Activated naive CD8-positive, alpha-beta T cell (primary cell): ENCODE measurements around the gene ITGA1.

Experiments
- H3K27ac Mint-ChIP-seq: one replicate; pipeline ENCODE4 v1.8.0; 2021; ENCODE audit warnings: mixed read lengths
- H3K27me3 Mint-ChIP-seq: one replicate; pipeline ENCODE4 v1.8.0; 2021; ENCODE audit warnings: mixed read lengths
- H3K36me3 Mint-ChIP-seq: one replicate; pipeline ENCODE4 v1.8.0; 2021; ENCODE audit warnings: mixed read lengths
- H3K4me1 Mint-ChIP-seq: one replicate; pipeline ENCODE4 v1.8.0; 2021; ENCODE audit warnings: low read depth, mixed read lengths
- H3K4me3 Mint-ChIP-seq: one replicate; pipeline ENCODE4 v1.8.0; 2021; ENCODE audit warnings: mild to moderate bottlenecking, mixed read lengths
- H3K9me3 Mint-ChIP-seq: one replicate; pipeline ENCODE4 v1.8.0; 2021; ENCODE audit warnings: low read depth, mixed read lengths

Gene ITGA1

GRCh38 chr5:52760695-52761366 lies 26.9 kb upstream of the ITGA1 start:
- no peak overlapping the region for H3K4me3 Mint-ChIP-seq

GRCh38 chr5:52767217-52767743 lies 20.4 kb upstream of the ITGA1 start:
- Mint-ChIP-seq H3K36me3 (peaks cover 2% of the 10 kb centered on the region), H3K4me3 (no peak overlapping the region), H3K27ac (no peak overlapping the region), H3K27me3 (no peaks in the 10 kb centered on the region), H3K4me1 (peaks cover 32% of the 10 kb centered on the region), H3K9me3 (peaks cover 4% of the 10 kb centered on the region)

More at GRCh38 chr5:52760695-52761366, 26.9 kb upstream of the ITGA1 start:
- peaks cover 26% of the 10 kb centered on the region for H3K4me1 Mint-ChIP-seq
- peak overlapping the region; percentile 18 for H3K27ac Mint-ChIP-seq
- H3K36me3 Mint-ChIP-seq, result peaks cover 10% of the 10 kb centered on the region
- H3K27me3 Mint-ChIP-seq, result no peaks in the 10 kb centered on the region
- H3K9me3 Mint-ChIP-seq, result peaks cover 9% of the 10 kb centered on the region

- Mint-ChIP-seq H3K27ac (no peak overlapping the region), H3K9me3 (peaks cover 4% of the 10 kb centered on the region), H3K36me3 (peaks cover 2% of the 10 kb centered on the region), H3K4me1 (peaks cover 39% of the 10 kb centered on the region), H3K4me3 (no peak overlapping the region), H3K27me3 (no peaks in the 10 kb centered on the region)
Observed at GRCh38 chr5:52767766-52768480, 19.8 kb upstream of the ITGA1 start.

- Mint-ChIP-seq H3K27me3 (no peaks in the 10 kb centered on the region), H3K9me3 (no peaks in the 10 kb centered on the region), H3K36me3 (peaks cover 2% of the 10 kb centered on the region), H3K27ac (no peak overlapping the region), H3K4me1 (peaks cover 46% of the 10 kb centered on the region), H3K4me3 (no peak overlapping the region)
Observed at GRCh38 chr5:52769061-52769460, 18.7 kb upstream of the ITGA1 start.

GRCh38 chr5:52770287-52770939 lies 17.3 kb upstream of the ITGA1 start:
- Mint-ChIP-seq H3K27ac (no peak overlapping the region), H3K4me1 (peaks cover 56% of the 10 kb centered on the region), H3K9me3 (no peaks in the 10 kb centered on the region)

GRCh38 chr5:52771343-52772039 lies 16.2 kb upstream of the ITGA1 start:
- Mint-ChIP-seq H3K27me3 (no peaks in the 10 kb centered on the region), H3K27ac (peak overlapping the region; percentile 92), H3K4me3 (peak overlapping the region; percentile 67), H3K4me1 (peaks cover 67% of the 10 kb centered on the region), H3K9me3 (no peaks in the 10 kb centered on the region), H3K36me3 (peaks cover 2% of the 10 kb centered on the region)

More at GRCh38 chr5:52770287-52770939, 17.3 kb upstream of the ITGA1 start:
- peaks cover 2% of the 10 kb centered on the region for H3K36me3 Mint-ChIP-seq
- H3K4me3 Mint-ChIP-seq, result no peak overlapping the region
- H3K27me3 Mint-ChIP-seq, result no peaks in the 10 kb centered on the region

- Mint-ChIP-seq H3K27ac (peak overlapping the region; percentile 54), H3K27me3 (no peaks in the 10 kb centered on the region), H3K4me1 (peaks cover 67% of the 10 kb centered on the region), H3K4me3 (peak overlapping the region; percentile 12), H3K9me3 (no peaks in the 10 kb centered on the region), H3K36me3 (peaks cover 2% of the 10 kb centered on the region)
Observed at GRCh38 chr5:52772668-52773067, 15.0 kb upstream of the ITGA1 start.

- Mint-ChIP-seq H3K4me3 (no peak overlapping the region), H3K27ac (no peak overlapping the region), H3K9me3 (no peaks in the 10 kb centered on the region), H3K4me1 (peaks cover 62% of the 10 kb centered on the region), H3K27me3 (no peaks in the 10 kb centered on the region), H3K36me3 (peaks cover 2% of the 10 kb centered on the region)
Observed at GRCh38 chr5:52773342-52773741, 14.4 kb upstream of the ITGA1 start.

GRCh38 chr5:52774005-52774410 lies 13.7 kb upstream of the ITGA1 start:
- Mint-ChIP-seq H3K36me3 (peaks cover 2% of the 10 kb centered on the region), H3K9me3 (no peaks in the 10 kb centered on the region), H3K27ac (peak overlapping the region; percentile 72), H3K4me3 (peak overlapping the region; percentile 27), H3K27me3 (no peaks in the 10 kb centered on the region), H3K4me1 (peaks cover 62% of the 10 kb centered on the region)

- peaks cover 53% of the 10 kb centered on the region for H3K4me1 Mint-ChIP-seq
- H3K36me3 Mint-ChIP-seq, result peaks cover 2% of the 10 kb centered on the region
- no peaks in the 10 kb centered on the region for H3K9me3 Mint-ChIP-seq
- H3K27ac Mint-ChIP-seq, result peak overlapping the region; percentile 89
- H3K27me3 Mint-ChIP-seq, result no peaks in the 10 kb centered on the region
- H3K4me3 Mint-ChIP-seq, result peak overlapping the region; percentile 58
Observed at GRCh38 chr5:52776116-52776515, 11.6 kb upstream of the ITGA1 start.

- peaks cover 2% of the 10 kb centered on the region for H3K36me3 Mint-ChIP-seq
- peaks cover 43% of the 10 kb centered on the region for H3K4me1 Mint-ChIP-seq
- no peaks in the 10 kb centered on the region for H3K9me3 Mint-ChIP-seq
- H3K4me3 Mint-ChIP-seq, result no peak overlapping the region
- H3K27me3 Mint-ChIP-seq, result no peaks in the 10 kb centered on the region
- no peak overlapping the region for H3K27ac Mint-ChIP-seq
Observed at GRCh38 chr5:52777186-52777585, 10.5 kb upstream of the ITGA1 start.

GRCh38 chr5:52778781-52779180 lies 8.9 kb upstream of the ITGA1 start:
- no peak overlapping the region for H3K4me3 Mint-ChIP-seq
- H3K36me3 Mint-ChIP-seq, result peaks cover 2% of the 10 kb centered on the region
- no peak overlapping the region for H3K27ac Mint-ChIP-seq
- peaks cover 34% of the 10 kb centered on the region for H3K4me1 Mint-ChIP-seq
- no peaks in the 10 kb centered on the region for H3K9me3 Mint-ChIP-seq
- H3K27me3 Mint-ChIP-seq, result no peaks in the 10 kb centered on the region

- Mint-ChIP-seq H3K4me3 (no peak overlapping the region), H3K4me1 (peaks cover 29% of the 10 kb centered on the region), H3K36me3 (peaks cover 1% of the 10 kb centered on the region), H3K27me3 (no peaks in the 10 kb centered on the region), H3K27ac (no peak overlapping the region), H3K9me3 (no peaks in the 10 kb centered on the region)
Observed at GRCh38 chr5:52779213-52779612, 8.5 kb upstream of the ITGA1 start.

- Mint-ChIP-seq H3K27me3 (no peaks in the 10 kb centered on the region), H3K27ac (no peak overlapping the region)
Observed at GRCh38 chr5:52783226-52783959, 4.3 kb upstream of the ITGA1 start.

More at GRCh38 chr5:52783226-52783959, 4.3 kb upstream of the ITGA1 start:
- H3K4me3 Mint-ChIP-seq, result no peak overlapping the region
- no peaks in the 10 kb centered on the region for H3K36me3 Mint-ChIP-seq
- no peaks in the 10 kb centered on the region for H3K9me3 Mint-ChIP-seq
- peaks cover 22% of the 10 kb centered on the region for H3K4me1 Mint-ChIP-seq
